Measurements from ENCODE around the gene TTC7B. TPM values are rescaled to one million over a fixed set of nuclear protein-coding genes. Genes with fewer than 3 reads are reported as not detected.

The TTC7B gene
- total and polyA plus RNA-seq, 2 donors (not counting 3 experiments of a cell fraction or from before 2014, with no cell fraction given) = 46.8 to 76.5 TPM

DNA sequence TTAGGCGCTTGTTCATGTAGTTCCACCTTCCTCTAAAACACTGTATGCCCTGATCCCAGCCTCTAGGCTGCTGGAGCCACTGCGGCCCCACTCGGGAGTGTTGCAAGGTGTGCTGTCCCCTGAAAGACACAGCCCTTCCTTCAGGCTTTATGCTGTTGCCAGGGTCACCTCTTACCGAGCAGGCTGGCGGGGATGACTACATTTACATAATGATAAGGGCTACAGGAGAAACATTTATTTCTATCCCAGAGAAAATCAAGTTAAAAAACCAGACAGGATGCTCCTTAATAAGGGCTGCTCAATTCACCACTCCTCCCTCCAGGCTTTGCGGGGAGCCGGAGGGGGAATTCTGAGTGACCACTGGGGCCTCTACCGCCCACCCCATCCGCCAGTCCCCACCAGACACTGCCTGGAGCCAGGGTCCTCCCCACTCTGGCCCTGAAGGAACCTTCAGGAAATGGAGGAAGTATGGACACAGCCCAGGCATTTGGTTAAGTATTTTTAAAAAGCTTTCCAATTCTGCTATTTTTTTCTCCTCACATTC lies 200.6 kb downstream of the TTC7B start:
- Histone ChIP-seq H3K79me2 (ENCODE audit: control insufficient read depth, insufficient read depth, low read length) (no peaks in the 10 kb centered on the region), H3K4me1 (ENCODE audit: control insufficient read depth, extremely low read depth, insufficient read depth, low read length) (peaks cover 71% of the 10 kb centered on the region), H3K9me1 (replicated peaks; ENCODE audit: control insufficient read depth, extremely low read depth, insufficient read depth, low read length) (no peaks in the 10 kb centered on the region), H3K4me2 (ENCODE audit: insufficient read depth, low read length) (peak overlapping the region; percentile 60), H3K27me3 (ENCODE audit: control insufficient read depth in 2 of 2, insufficient read depth in 2 of 2, low read length in 2 of 2) (no peaks in the 10 kb centered on the region), H3K36me3 (ENCODE audit: control insufficient read depth in 2 of 2, extremely low read depth in 1 of 2, insufficient read depth in 2 of 2, low read length in 2 of 2) (no peaks in the 10 kb centered on the region), H3K9ac (replicated peaks; ENCODE audit: extremely low read depth, insufficient read depth, low read length) (peak overlapping the region; percentile 85), H4K20me1 (replicated peaks; ENCODE audit: control insufficient read depth, extremely low read depth, insufficient read depth, low read length) (no peaks in the 10 kb centered on the region), H2AFZ (ENCODE audit: low read depth, low read length) (peak overlapping the region; percentile 7), H3K27ac (ENCODE audit: insufficient read depth, low read depth, low read length) (peak overlapping the region; percentile 93), H3K4me3 (replicated peaks in 1 of 3; ENCODE audit: insufficient read depth in 1 of 3, low read depth in 1 of 3, low read length in 3 of 3) (peak overlapping the region in 2 of 3 experiments; percentile 19 to 38), H3K9me3 (replicated peaks; ENCODE audit: control insufficient read depth, insufficient read depth, low read length) (no peaks in the 10 kb centered on the region)
- FAIRE-seq (peak; percentile 70), DNase-seq (ENCODE audit: low read depth, low spot score) (peak; percentile 78)
- ChIA-PET POLR2A (no interaction called here), CTCF (interaction anchor here (1.2 to 1.9 kb wide), 3 partner anchors 9 to 216 kb away, joined by 4 to 6 read pairs (median 5); no protein-coding TSS in a partner anchor)
- BruUV-seq (replicated peaks) = no TSS peak
- TF ChIP-seq CTCF (IDR thresholded peaks at IDR 0.05; ENCODE audit: extremely low read depth in 1 of 2, insufficient read depth in 1 of 2, low read depth in 1 of 2, low read length in 2 of 2) (no peak), FOS (IDR thresholded peaks at IDR 0.05; ENCODE audit: borderline replicate concordance, insufficient read depth, low read length) (no peak), POLR2AphosphoS5 (IDR thresholded peaks at IDR 0.05; ENCODE audit: insufficient read depth, low read depth, low read length) (no peak), GATA2 (IDR thresholded peaks at IDR 0.05; ENCODE audit: insufficient read depth, insufficient read length, low read depth, low read length) (no peak), MYC (IDR thresholded peaks at IDR 0.05; ENCODE audit: low read depth, low read length) (no peak), JUN (IDR thresholded peaks at IDR 0.05; ENCODE audit: borderline replicate concordance, insufficient read depth, insufficient read length, low read depth) (no peak), EZH2 (IDR thresholded peaks at IDR 0.05; ENCODE audit: borderline replicate concordance, low read depth, low read length, severe bottlenecking) (no peak), MAX (IDR thresholded peaks at IDR 0.05; ENCODE audit: insufficient read depth, insufficient read length) (no peak), POLR2A (IDR thresholded peaks at IDR 0.05; ENCODE audit: low read depth, low read length) (no peak)
- intact Hi-C loops (cut with micrococcal nuclease) (loop anchor here (2.0 to 5.0 kb wide), 4 partner anchors 27 to 233 kb away; no protein-coding TSS in a partner anchor), dilution Hi-C loops (cut with MboI; ENCODE audit: extremely low pct_ligation_motif_present, low sequenced_read_pairs) (no loop called here)

Measured in endothelial cell of umbilical vein (primary cell).